GM21619 (cell line): Measurements from ENCODE around the gene STUB1.

ENCODE experiments used
- ATAC-seq: cut with Tn5 transposase; IDR thresholded peaks from one replicate; pipeline ENCODE4 v1.9.1; 2021; ENCODE audit not compliant: unreplicated experiment

The STUB1 gene

GRCh38 chr16:693766-694165 lies 13.6 kb downstream of the STUB1 start:
- no peak for ATAC-seq

GRCh38 chr16:694187-694862 lies 14.1 kb downstream of the STUB1 start:
- ATAC-seq: no peak

- no peak for ATAC-seq
Measured at GRCh38 chr16:694863-695354, 14.7 kb downstream of the STUB1 start.

GRCh38 chr16:695355-696089 lies 15.3 kb downstream of the STUB1 start:
- no peak for ATAC-seq

- ATAC-seq: no peak
Measured at GRCh38 chr16:698911-699671, 18.9 kb downstream of the STUB1 start.

- ATAC-seq: no peak
Measured at GRCh38 chr16:700684-701584, 20.7 kb downstream of the STUB1 start.

GRCh38 chr16:702341-702740 lies 22.1 kb downstream of the STUB1 start:
- ATAC-seq: no peak

GRCh38 chr16:703406-703805 lies 23.2 kb downstream of the STUB1 start:
- ATAC-seq: no peak

- no peak for ATAC-seq
Measured at GRCh38 chr16:704047-704446, 23.8 kb downstream of the STUB1 start.

GRCh38 chr16:704552-705380 lies 24.6 kb downstream of the STUB1 start:
- ATAC-seq: no peak

GRCh38 chr16:705431-706188 lies 25.4 kb downstream of the STUB1 start, which contains the start of gene FBXL16:
Gene FBXL16, minus strand, starts transcription at chr16:705801. Its CDS starts 8,396 bp downstream, at chr16:697405.
- ATAC-seq: no peak

- no peak for ATAC-seq
Measured at GRCh38 chr16:706189-707061, 26.2 kb downstream of the STUB1 start.

GRCh38 chr16:707062-707538 lies 26.9 kb downstream of the STUB1 start:
- ATAC-seq: no peak

- ATAC-seq: no peak
Measured at GRCh38 chr16:708019-708418, 27.8 kb downstream of the STUB1 start.

GRCh38 chr16:708959-709358 lies 28.7 kb downstream of the STUB1 start:
- no peak for ATAC-seq

GRCh38 chr16:709566-710499 lies 29.6 kb downstream of the STUB1 start:
- ATAC-seq: no peak
